Ishikawa (cell line): ENCODE results near the gene BRCC3.

Experiments
- CEBPB ChIP-seq: IDR thresholded peaks from 2 replicates; pipeline ENCODE4 v1.6.1; 2012
- CREB1 ChIP-seq: IDR thresholded peaks from 2 replicates; pipeline ENCODE4 v1.6.1; 2012; ENCODE audit warnings: low read depth
- EGR1 ChIP-seq: IDR thresholded peaks from 2 replicates; pipeline ENCODE4 v1.6.1; 2012
- EP300 ChIP-seq: IDR thresholded peaks from 2 replicates; pipeline ENCODE4 v1.6.1; 2012; ENCODE audit warnings: borderline replicate concordance
- FOXM1 ChIP-seq: IDR thresholded peaks from 2 replicates; pipeline ENCODE4 v1.6.1; 2012; ENCODE audit warnings: low read depth, borderline replicate concordance
- MAX ChIP-seq: IDR thresholded peaks from 2 replicates; pipeline ENCODE4 v1.6.1; 2012
- NFIC ChIP-seq: IDR thresholded peaks from 2 replicates; pipeline ENCODE4 v1.6.1; 2012
- RAD21 ChIP-seq: IDR thresholded peaks from 2 replicates; pipeline ENCODE4 v1.6.1; 2012; ENCODE audit warnings: low read depth
- REST ChIP-seq: IDR thresholded peaks from 2 replicates; pipeline ENCODE4 v1.6.1; 2012; ENCODE audit warnings: low read depth, mild to moderate bottlenecking
- TAF1 ChIP-seq: IDR thresholded peaks from 2 replicates; pipeline ENCODE4 v1.6.1; 2012; ENCODE audit warnings: low read depth, mild to moderate bottlenecking
- TCF12 ChIP-seq: IDR thresholded peaks from 2 replicates; pipeline ENCODE4 v1.6.1; 2012; ENCODE audit warnings: low read depth
- TEAD4 ChIP-seq: IDR thresholded peaks from 2 replicates; pipeline ENCODE4 v1.6.1; 2012
- USF1 ChIP-seq: IDR thresholded peaks from 2 replicates; pipeline ENCODE4 v1.6.1; 2012
- YY1 ChIP-seq: IDR thresholded peaks from 2 replicates; pipeline ENCODE4 v1.6.1; 2012; ENCODE audit warnings: low read depth
- ZBTB7A ChIP-seq: IDR thresholded peaks from 2 replicates; pipeline ENCODE4 v1.6.1; 2012; ENCODE audit warnings: low read depth

BRCC3 gene

GRCh38 chrX:155115174-155115819 is 44.0 kb downstream of the BRCC3 start:
- TF ChIP-seq TEAD4, result no peak
- TF ChIP-seq RAD21, result no peak
- TF ChIP-seq EP300, result no peak
- TF ChIP-seq TAF1, result no peak

GRCh38 chrX:155127465-155127864 is 56.2 kb downstream of the BRCC3 start:
- TF ChIP-seq TAF1, result no peak
- TF ChIP-seq EGR1, result no peak
- no peak for TF ChIP-seq NFIC

GRCh38 chrX:155127940-155128339 is 56.6 kb downstream of the BRCC3 start:
- TF ChIP-seq CEBPB (no peak), EGR1 (no peak), CREB1 (no peak), TEAD4 (no peak), ZBTB7A (no peak), MAX (no peak), FOXM1 (no peak), YY1 (no peak), TCF12 (no peak), REST (no peak), NFIC (no peak), USF1 (no peak)

GRCh38 chrX:155132110-155132509 is 60.8 kb downstream of the BRCC3 start:
- no peak for TF ChIP-seq TCF12
- TF ChIP-seq MAX, result no peak

GRCh38 chrX:155134255-155134654 is 62.9 kb downstream of the BRCC3 start:
- TF ChIP-seq RAD21 (no peak), CREB1 (no peak), REST (no peak), EP300 (no peak), YY1 (no peak), ZBTB7A (no peak)

- TF ChIP-seq ZBTB7A (no peak), CEBPB (no peak), TAF1 (no peak), EGR1 (no peak), TCF12 (no peak), REST (no peak), EP300 (no peak), YY1 (no peak), USF1 (no peak), NFIC (no peak), FOXM1 (no peak), CREB1 (no peak), RAD21 (no peak), MAX (no peak), TEAD4 (no peak)
Observed at GRCh38 chrX:155143959-155144548, 72.7 kb downstream of the BRCC3 start.
